ENCODE results near the gene HID1.
"Not testable (repeated sequence)": the region's sequence is repeated elsewhere in the genome, so short reads cannot be mapped to it uniquely, and the experiment has no call there.

Gene HID1

DNA sequence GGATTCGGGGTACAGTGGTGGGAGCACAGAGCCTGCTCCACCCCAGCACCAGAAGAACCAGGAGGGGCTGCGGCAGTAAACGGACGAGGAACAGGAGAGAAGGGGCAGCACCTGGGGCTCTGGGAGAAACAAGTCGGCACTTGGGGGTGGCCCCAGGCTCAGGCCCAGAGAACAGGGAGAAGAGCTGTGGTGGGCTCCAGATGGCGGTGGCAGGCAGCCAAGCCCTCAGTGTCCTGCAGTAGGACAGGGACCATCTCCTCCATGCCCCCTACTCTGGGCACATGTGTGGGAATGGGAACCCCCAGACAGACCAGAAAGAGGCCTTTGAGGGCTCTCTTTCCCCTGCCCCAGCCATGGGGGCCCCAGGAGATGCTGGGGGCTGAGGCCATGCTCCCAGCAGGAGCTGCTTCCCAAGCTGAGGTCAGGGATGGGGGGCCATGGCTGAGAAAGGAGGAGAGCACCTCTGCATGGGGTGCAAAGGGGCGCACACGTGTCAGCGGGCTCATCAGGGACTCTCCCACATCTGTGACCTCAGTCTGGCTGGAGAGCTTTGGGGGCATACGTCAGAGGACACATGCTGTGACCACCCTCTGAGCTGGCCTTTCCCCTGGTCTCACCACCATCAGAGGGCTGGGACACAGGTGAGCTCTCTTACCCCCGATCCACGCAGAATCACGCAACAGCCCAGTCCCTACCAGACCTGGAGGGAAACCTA, 56.3 kb downstream of the HID1 start:
- TF ChIP-seq, protein P1, sequence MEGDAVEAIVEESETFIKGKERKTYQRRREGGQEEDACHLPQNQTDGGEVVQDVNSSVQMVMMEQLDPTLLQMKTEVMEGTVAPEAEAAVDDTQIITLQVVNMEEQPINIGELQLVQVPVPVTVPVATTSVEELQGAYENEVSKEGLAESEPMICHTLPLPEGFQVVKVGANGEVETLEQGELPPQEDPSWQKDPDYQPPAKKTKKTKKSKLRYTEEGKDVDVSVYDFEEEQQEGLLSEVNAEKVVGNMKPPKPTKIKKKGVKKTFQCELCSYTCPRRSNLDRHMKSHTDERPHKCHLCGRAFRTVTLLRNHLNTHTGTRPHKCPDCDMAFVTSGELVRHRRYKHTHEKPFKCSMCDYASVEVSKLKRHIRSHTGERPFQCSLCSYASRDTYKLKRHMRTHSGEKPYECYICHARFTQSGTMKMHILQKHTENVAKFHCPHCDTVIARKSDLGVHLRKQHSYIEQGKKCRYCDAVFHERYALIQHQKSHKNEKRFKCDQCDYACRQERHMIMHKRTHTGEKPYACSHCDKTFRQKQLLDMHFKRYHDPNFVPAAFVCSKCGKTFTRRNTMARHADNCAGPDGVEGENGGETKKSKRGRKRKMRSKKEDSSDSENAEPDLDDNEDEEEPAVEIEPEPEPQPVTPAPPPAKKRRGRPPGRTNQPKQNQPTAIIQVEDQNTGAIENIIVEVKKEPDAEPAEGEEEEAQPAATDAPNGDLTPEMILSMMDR (IDR thresholded peaks at IDR 0.05; ENCODE audit: insufficient read depth, missing control alignments), result no peak
- DNase-seq (ENCODE audit: insufficient read length, low spot score), result no peak
- no peak for FAIRE-seq

DNA sequence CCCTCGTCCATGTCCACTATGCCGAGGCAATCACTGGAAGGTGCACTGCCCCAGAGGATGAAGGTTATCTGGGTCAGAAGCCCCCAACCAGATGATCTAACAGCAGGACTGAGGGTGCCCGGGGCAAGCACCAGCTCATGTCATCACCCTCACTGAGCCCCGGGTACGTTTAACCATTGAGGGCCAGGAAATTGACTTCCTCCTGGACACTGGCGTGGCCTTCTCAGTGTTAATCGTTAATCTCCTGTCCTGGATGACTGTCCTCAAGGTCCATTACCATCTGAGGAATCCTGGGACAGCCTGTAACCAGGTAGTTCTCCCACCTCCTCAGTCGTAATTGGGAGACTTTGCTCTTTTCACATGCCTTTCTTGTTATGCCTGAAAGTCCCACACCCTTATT, 61.1 kb downstream of the HID1 start:
- FAIRE-seq, result not testable (repeated sequence)

DNA sequence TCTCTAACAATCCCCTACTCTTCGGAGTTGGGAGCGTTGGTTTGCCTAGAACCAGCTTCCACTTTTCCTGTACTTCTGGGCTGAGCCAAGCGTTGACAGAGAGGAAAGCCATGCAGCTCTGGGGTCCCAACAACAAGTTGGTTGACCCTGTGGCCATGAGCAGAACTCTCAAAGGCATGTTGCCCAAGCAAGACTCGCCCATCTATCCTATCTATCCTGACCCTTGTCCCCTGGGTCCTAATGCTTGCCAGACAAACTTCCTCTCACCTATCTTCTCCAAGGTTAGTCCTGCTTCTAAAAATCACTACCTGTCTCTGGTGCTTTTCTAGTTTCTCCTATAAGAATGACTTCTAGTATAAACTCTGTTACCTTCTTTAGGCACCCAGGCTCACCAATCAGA, 63.5 kb downstream of the HID1 start:
- not testable (repeated sequence) for DNase-seq (ENCODE audit: insufficient read length, low spot score); FAIRE-seq

More for the DNA sequence above, 61.1 kb downstream of the HID1 start:
- DNase-seq (ENCODE audit: insufficient read length, low spot score), result not testable (repeated sequence)

DNA sequence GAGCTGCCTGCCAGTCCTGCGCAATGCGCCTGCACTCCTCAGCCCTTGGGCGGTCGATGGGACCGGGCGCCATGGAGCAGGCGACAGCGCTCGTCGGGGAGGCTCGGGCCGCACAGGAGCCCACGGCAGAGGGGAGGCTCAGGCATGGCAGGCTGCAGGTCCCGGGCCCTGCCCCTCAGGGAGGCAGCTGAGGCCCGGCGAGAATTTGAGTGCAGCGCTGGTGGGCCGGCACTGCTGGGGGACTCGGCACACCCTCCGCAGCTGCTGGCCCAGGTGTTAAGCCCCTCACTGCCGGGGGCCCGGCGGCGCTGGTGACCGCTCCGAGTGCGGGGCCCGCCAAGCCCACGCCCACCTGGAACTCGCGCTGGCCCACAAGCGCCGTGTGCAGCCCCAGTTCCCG, 65.5 kb downstream of the HID1 start:
- FAIRE-seq (no peak), DNase-seq (ENCODE audit: insufficient read length, low spot score) (no peak)
- TF ChIP-seq, protein P1 (IDR thresholded peaks at IDR 0.05; ENCODE audit: insufficient read depth, missing control alignments), result no peak

DNA sequence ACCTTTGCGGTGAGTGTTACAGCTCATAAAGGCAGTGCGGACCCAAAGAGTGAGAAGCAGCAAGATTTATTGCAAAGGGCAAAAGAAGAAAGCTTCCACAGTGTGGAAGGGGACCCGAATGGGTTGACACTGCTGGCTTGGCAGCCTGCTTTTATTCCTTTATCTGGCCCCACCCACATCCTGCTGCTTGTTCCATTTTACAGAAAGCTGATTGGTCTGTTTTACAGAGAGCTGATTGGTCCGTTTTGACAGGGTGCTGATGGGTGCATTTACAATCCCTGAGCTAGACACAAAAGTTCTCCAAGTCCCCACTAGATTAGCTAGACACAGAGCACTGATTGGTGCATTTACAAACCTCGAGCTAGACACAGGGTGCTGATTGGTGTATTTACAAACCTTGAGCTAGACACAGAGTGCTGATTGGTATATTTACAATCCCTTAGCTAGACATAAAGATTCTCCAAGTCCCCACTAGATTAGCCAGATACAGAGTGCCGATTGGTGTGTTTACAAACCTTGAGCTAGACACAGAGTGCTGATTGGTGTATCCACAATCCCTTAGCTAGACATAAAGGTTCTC, 66.3 kb downstream of the HID1 start:
- not testable (repeated sequence) for DNase-seq (ENCODE audit: insufficient read length, low spot score)

DNA sequence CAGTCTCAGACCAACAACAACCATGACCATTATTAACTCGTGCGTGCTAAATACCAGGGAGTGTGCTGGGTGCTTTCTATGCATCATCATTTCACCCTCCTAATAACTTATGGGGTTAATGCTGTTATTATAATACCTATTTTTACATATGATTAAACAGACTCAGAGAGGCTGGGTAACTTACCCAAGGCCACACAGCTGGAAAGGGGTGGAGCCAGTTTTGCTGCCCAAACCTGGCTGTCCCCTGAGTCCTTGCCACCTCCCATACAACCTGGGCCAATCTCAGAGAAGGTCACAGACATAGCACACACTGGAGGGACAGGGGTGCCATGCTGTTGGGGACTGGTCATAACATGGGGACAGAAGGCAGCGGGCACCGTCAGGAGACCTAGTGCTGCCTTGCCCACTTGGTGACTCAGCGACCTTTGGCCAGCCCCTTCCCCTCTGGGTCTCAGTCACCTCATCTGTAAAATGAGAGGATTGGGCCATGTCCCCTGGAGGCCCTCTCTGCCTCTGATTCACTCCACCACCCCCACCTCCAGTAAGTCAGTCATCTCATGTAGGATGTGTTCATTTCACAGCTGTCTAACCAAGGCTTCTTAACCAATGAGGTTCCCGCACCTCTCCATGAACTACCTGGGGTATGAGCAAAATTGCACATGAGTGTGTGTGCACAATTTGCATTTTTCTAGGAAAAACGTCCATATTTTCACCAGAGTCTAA, 67.7 kb downstream of the HID1 start:
- FAIRE-seq, result no peak
- no peak for DNase-seq (ENCODE audit: insufficient read length, low spot score)
- TF ChIP-seq, protein P1 (IDR thresholded peaks at IDR 0.05; ENCODE audit: insufficient read depth, missing control alignments), result no peak

More for the DNA sequence above, 66.3 kb downstream of the HID1 start:
- FAIRE-seq, result not testable (repeated sequence)

DNA sequence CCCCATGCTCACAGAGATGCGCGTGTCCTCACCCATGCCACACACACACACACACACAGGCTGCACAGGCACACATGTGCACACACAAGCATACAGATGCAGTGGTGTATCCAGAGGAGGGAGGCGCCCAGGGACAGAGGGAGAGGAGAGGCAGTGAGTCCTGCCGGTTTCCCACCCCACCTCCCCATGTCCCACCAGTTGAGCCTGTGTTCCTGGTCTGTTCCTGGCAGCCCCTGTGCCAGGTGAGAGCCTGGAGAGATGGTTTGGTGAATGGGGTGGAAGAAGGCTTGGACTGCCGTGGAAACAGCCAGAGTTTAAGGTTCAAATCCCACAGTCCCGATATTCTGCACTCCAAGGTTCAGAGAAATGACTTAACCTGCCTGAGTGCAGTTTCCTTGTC, 68.9 kb downstream of the HID1 start:
- TF ChIP-seq, protein P1 (IDR thresholded peaks at IDR 0.05; ENCODE audit: insufficient read depth, missing control alignments), result no peak
- FAIRE-seq (no peak), DNase-seq (ENCODE audit: insufficient read length, low spot score) (no peak)

DNA sequence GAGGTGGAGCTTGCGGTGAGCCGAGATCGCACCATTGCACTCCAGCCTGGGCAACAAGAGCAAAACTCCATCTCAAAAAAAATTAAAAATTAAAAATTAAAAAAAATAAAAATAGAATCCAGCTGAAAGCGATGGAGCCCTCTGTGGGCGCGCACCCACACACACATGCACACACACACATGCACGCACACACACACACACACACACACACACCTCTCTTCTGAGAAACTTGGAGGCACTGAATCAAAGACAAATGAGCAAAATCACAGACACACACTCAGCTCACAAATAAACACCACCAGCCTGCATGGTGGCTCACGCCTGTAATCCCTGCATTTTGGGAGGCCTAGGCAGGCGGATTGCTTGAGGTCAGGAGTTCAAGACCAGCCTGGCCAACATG, 69.5 kb downstream of the HID1 start:
- no peak for FAIRE-seq
- TF ChIP-seq, protein P1 (IDR thresholded peaks at IDR 0.05; ENCODE audit: insufficient read depth, missing control alignments), result no peak
- no peak for DNase-seq (ENCODE audit: insufficient read length, low spot score)

Data from D721Med (cell line).